HG03571 (cell line): ENCODE measurements around the gene POLN.

Source experiments
- ATAC-seq: cut with Tn5 transposase; IDR thresholded peaks from one replicate; pipeline ENCODE4 v1.9.1; 2021; ENCODE audit not compliant: unreplicated experiment

Gene POLN

DNA sequence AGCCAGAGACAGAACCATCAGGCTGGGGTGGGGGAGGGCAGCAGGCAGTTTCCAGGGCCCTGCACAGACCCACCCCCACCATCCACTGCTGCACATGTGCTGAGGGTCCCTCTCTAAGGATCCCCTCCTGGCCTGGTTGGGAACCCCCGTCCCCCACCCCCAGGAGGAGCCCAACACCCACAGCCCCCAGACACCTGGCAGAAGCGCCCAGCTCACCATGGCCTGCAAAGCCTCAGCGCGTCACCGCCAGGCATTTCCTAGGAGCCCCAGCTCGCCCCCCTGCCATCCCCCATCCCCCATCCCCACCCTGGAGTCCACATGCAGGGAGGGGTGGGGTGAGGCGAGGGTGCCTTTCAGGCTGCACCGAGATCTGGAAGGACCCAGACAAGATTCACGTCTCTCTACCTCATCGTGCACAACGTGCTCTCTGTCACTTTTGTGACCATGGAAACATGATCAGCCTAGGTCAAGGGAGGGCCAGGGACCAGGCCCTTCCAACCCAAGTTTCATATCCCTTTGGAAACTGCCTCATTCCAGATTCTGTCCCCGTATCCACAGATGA is 10.7 kb upstream of the POLN start:
- ATAC-seq, result no peak

DNA sequence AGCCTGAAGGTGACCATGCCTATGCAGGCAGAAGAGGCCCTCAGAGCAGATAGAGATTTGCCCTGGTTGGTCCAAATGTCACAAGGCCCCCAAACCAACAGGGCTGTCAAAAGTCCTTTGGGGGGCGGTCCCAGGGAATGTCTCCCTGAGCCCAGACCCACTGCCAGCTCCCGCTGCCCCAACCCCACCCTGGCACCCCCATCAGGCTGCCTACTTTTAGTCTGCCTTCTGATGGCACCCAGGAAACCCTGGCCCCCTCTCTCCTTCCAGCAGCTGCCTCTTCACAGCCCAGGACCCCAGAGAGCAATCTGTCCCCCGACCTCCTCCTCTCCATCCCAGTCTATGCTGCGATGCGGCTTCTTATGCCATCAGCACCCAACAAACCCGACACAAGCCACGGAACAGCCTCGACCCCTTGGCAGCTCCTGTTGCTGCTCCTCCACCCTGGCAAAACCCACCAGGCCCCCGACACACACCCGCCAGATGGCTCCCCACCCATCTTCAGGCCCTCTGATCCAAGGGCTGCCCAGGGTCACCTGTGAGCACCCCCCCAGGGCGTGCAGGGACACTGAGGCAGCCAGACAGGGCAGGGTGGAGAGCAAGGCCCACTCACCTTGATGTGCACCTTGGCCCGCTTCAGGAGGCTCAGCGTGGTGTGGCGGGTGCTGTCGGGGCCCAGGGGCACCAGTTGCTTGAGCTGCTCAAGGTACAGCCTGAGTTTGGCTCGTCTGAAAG is 10.0 kb upstream of the POLN start:
- ATAC-seq, result no peak

DNA sequence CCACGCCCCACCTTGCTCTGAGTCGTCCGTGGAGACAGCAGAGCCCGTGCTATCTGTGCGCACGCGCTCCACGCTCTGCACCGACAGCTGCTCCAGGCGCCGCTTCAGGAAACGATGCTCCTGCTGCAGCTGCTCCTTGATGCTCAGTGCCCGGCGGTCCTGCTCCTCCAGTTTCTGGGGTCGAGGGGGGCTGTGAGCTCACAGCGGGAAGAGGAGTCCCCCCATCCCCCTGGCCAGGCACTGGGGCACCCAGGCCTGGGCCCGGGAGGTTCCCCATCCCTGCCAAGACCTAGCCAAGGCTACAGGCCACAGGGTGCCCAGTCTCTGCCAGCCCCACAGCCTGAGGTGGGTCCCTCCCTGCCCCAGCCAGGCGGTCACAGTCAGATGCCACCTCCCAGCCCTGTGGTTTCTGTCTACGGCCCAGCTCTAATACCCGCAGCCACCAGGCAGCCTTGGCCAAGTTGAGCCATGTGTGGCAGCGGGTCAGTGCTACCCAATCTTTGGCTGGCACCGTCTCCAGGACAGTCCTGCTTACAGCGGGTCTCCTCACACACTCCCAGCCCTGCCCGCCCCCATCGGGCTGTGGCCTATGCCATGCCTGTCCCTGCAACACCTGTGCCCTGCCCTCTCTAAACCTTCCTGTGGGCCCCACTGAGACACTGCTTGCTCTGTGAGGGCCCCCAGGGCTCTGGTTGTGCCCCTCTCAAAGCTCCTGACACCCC is 9.3 kb upstream of the POLN start:
- ATAC-seq, result no peak

DNA sequence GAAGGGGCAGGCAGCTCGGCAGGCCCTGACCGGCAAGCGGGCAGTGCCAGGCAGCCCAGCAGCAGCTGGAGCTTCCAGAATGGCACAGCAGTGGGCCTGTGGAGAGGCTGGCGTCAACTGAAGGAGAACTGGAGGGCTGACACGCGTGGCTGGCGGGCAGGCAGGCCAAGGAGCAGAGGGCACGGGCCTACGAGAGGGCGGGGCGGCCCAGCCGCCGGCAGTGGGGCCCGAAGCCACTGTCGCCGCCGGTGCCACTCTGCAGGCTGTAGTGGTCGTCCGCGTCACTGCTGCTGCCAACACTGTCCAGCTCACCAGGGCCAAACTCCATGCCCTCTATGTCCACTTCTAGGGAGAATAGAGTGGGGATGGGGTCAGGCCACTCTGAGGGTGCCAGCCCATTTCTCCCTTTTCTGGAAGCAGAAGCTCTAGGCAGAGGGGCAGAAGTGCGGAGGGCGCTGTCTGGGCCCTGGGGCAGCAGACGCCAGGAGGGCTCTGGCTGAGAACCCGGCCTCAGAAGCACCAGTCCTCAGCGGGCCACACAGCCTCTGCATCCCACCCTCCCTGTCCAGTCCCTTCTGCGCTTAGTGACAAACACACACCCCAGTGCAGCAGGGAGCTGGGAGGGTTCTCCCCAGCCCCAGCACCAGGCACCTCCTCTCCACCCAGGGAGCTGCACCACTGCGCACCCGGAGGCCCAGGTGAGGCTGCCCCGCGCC is 8.6 kb upstream of the POLN start:
- no peak for ATAC-seq

DNA sequence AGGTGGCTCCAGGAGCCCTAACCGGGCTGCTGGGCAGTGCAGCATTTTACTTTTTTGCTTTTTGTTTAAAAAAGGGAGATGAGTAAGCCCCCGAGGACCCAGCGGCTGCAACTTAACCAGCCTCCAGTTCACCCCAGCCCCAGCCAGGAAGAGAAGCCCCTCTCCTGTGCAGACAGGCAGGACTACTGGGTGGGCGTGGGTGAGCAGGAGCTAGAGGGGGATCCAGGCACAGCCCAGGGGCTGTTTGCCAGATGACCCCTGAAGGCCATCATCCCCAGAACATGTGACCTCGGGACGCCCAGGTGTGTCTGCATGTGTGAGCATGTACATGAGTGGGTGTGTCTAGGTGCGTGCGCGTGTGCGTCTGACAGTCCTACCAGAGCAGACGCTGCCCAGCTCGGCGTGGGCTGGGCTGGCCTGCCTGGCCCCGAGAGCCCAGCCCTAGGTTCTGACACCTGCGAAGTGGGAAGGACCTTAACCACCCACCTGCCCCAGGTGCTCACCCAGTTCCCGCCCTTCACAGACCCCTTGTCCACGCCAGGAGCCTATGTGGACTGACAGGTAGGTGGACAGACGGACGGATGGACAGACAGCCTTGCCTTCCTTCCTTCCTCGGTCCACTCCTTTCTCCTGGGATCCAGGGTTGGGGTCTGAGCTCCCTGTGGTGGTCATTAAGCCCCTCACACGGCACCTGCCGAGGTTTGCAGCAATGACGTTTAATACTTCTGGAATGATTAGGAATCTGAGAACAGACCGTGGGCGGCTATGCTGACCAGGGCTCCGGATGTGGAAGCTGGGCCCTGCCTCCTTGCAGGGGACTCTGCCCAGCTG is 7.8 kb upstream of the POLN start:
- no peak for ATAC-seq

DNA sequence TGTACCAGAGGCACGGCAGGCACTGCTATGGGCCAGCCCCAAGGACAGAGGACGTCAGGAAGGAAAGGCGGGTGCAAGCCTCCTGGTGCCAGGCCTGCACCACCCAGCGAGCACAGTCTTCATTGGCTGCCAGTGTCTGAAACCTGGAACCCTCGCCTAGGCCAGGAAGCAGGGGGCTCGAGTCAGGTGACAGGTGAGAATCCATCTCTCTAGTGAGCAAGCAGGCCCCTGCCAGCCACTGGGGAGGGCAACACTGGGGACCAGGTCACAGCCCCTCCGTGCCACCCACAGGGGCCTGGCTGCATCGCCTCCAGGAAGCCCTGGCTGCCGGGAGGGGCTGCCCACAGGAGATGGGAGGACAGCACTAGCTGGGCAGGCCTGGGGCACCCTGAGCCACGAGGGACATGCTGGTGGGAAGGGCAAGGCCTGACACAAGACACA is 6.9 kb upstream of the POLN start:
- no peak for ATAC-seq

DNA sequence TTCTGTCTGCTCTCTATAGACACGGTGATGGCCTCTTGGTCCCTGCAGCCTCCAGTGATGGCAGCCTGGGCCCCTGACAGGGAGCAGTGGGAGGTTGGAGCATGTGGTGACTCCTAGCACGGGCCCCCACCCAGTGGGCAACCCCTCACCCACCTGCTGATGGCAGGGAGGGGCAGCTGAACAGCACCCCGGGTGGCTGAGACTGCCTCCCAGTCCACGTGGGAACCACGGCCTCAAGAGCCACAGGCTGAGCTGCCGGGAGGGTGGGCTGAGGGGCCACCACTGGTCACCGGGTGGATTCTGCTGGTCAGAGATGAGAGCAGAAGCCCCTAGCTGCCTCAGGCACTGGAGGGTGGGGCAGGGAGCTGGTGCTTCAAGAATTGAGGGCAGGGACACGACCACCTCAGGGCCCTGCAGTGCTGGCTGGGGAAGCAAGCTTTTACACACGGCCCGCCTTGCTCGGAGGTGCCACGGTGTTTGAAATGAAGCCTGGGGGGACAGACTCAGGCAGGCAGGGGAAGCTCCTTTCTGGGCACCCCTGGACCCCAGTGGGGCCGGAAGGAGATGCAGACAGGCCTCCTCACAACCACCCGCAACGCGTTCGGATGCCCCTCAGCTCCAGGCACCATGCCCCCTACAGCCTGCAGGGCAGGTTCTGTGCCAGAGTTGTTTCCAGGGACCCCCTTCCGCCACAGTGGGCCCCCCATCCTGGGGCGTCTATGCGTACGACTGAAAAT is 6.3 kb upstream of the POLN start:
- no peak for ATAC-seq

DNA sequence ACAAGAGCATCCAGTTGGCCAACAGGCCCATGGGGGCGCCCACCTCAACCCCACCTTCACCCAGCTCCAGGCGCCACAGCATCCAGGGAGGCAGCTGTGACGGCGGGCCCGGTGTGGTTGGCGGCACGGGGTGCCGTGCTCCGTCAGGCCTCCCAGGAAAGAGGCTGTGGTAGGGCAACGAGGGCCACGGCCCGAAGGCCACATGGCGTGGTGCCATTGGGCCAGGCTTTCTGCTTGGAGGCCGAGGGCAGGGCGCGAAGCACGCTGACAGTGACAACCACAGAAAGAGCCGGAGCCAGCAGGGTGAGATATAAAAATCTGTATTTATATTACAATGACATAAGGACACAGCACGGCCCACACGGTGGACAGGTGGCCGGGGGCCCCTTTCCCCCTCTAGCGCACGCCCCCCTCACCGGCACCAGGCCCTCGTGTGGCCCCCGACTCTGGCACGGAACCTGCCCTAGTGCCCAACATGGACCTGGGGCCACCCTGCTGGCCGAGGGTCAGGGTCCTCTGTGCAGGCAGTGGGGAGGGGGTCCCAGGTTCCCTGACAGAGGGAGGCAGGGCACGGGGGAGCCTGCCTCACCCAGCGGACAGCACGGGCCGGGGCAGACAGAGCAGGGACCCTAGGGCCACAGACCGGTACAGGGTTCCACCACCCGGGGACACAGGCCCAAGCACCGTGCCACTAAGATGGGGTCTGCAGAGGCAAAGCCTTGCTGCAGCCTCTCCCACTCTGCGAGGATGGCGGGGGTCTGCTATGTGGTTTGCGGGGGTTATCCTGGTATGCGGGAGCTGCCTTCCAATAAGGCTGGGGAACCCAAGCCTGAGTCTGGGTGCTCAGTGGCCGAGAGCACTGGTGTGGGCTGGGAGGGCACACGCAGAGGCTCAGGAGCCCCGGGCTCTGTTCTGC is 5.5 kb upstream of the POLN start:
- ATAC-seq, result no peak

DNA sequence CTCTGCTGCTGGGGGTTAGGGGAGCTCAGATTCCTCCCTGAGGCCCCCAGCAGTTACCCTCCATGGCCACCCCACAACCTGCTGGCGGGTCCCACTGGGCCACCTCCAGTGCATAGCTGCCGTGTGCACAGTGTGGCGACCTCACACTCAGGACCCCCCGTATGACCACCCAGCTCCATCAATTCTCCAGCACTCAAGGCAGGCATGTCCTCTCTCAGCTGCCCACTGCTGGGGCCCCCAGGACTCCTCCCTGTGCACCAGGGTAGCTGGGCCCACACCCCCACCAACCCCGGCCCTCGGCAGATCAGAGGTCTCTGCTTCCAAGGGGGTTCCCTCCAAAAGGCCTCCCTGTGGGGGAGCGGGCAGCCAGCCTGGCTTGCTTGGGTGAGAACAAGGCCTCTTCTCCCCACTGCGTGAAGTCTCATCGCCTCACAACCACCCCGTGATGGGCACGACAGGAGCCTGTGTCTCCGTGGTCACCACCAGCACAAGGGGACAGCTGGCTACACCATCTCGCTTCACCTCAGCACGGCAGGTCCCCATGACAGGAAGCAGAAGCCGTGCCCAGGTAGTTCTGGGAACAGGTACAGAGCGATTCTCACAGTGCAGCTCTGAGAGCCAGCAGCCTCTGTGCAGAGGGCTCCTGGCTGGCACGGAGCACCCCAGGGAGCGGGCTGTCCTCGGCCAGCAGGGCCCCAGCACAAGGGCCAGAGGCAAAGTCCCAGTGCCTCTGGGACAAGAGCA is 4.6 kb upstream of the POLN start:
- no peak for ATAC-seq

DNA sequence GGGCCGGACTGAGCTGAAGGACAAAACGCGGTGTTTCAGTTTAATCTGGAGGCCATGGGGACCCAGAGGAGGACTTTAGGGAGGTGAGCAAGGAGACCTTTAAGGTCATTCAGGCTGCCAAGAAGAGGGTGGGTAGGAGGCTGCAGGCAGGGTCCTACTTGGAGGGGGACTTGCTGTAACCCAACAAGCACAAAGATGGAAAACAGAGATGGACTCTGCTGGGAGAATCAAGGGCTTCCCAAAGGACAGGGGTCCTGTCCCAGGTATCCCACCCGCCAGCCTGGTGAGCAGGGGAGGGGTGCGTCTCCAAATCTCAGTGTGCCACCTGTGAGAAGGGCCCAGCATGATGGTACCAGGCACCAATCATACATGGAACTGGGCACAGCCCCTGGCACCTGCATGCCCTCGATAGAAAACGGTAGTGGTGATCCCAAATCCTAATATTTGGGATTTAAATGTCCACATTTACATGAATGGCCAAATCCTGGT is 3.9 kb upstream of the POLN start:
- no peak for ATAC-seq

DNA sequence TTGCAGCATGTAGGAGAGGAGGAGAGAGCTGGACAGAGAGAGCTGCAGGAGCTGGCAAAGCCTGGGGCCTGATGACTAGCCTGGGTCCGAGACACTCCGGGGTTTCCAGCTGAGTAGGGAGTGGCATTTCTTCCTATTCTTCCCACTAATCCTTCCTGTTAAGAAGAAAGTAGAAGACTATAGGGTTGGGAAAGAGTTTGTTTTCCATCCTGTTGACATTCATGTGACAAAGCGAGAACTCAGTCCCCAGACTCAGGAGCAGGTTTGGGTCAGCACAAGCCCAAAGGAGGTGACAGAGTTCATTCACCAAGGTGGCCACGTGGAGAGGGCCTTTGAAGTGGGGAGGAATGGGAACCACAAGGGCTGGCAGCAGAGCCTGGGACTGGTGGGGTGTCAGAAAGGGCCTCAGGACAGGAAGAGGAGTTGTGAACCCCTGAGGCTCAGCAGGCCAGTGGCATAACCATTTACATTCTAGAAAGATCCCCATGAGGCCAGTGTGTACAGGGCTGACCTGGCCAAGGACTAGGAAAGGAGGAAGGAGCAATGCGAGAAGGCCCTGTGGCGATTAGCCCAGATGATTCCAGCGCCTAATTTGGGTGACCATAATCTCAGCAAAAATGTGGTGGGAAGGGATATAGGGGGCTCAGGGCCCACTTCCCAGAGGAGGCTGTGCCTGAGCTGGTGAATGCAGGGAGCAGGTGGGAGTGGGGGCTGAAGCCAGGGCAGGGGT is 3.3 kb upstream of the POLN start:
- ATAC-seq, result no peak

DNA sequence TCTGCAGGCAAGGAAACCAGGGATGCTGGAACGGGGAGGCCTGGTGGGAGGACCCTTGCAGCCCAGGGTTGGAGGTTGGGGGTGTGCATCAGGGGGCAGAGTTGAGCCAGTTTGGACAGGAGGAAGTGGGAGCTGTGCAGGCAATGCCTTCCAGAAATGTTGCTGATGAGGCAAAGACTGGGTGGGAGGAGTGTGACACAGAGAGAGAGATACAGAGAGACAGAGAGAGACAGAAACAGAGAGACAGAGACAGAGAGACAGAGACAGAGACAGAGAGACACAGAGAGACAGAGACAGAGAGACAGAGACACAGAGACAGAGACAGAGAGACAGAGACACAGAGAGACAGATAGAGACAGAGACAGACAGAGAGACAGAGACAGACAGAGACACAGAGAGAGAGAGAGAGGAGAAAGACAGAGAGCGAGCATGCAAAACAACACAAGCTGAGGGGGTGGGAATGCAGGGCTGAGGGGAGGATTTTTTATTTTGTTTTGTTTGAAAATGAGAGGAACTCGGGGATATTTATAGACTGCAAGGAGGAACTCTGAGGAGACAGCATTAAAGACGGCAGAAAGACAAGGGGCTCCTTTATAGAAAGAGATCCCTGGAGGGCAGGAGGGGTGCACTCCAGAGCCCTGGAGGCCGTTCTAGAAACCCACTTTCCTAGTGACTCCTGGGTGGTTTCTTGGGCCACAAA is 1.9 kb upstream of the POLN start:
- no peak for ATAC-seq

DNA sequence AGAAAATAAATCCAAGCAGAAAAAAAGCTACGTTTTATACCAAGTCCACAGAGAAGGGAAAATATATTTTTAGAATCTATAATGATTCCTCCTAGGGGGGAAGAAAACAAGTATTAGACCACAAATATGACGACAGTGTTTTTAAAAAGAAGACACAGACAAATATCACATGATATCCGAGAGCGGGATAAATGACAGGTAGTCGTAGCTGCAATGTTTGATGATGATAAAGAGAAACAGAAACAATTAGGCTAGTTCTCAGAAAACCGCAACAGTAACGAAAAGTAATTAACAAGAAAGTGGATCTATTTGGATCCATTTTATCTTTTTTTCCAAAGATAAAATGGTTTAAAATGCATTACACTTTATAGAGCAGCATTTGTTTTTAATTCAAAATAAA is 918 bp downstream of the POLN start:
- no peak for ATAC-seq

DNA sequence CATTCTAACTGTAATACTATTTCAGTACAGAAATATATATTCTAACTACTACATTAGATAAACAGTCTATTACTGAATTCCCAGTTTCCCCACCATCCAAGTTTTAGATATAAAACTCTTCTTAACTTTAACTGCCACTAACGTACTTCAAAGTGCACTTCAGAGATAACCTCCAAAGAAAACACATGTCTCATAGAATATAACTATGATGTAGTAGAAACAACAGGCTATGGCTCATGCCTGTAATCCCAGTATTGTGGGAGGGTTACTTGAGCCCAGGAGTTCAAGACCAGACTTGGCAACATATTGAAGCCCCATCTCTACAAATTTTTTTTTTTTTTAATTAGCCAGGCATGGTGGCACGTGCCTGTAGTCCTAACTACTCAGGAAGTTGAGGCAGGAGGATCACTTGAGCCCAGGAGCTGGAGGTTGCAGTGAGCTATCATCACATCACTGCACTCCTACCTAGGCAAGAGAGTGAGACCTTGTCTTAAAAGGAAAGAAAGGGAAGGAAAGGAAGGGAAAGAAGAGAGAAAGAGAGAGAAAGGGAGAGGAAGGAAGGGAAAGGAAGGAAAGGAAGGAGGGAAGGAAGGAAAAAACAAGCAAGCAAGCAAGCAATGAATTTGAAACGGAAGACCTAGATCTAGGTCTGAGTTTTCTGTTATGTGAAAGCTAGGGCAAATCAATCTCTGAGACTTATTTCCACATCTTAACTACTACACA is 4.8 kb downstream of the POLN start:
- no peak for ATAC-seq

DNA sequence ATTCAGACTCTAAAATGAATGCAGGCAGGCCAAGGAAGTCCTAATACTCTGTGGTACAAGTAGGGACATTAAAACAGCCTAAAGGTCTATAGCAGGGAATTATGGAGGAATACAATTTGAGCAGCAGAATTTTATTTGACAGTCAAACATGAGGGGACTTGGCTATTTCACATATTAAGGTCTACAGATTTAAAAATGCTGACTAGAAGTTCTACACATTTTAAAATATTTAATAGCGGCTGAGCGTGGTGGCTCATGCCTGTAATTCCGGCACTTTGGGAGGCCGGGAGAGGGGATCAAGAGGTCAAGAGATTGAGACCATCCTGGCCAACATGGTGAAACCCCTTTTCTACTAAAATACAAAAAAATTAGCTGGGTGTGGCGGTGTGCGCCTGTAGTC is 10.8 kb downstream of the POLN start:
- ATAC-seq, result no peak

DNA sequence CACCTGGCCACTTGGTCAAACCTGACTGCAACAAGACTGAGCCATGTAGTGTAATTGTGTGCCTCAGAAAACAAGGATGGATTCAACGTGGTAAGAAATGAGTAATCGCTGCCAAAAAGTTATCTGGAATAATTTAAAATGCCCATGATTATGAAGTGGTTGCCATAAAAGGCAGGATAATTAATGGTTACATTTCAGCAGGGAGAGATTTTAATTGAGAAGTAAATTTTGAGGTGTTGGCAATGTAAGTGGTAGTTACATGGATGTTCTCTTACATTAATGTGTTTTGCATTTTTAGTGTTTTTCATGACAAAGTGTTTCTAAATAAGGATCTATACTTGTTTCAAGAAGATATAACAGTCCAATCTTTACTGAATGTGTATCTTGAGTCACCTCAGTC is 15.7 kb downstream of the POLN start:
- no peak for ATAC-seq
